HCT116 (cell line): Measurements from ENCODE around the gene C5orf24. TPM values are rescaled to one million over a fixed set of nuclear protein-coding genes. Genes with fewer than 3 reads are reported as not detected.
"Not testable (repeated sequence)": the region's sequence is repeated elsewhere in the genome, so short reads cannot be mapped to it uniquely, and the experiment has no call there.

Experiments used
- ATAC-seq: fragments of 200-7000 bp; cut with Tn5 transposase; 2 replicates; pipeline ENCODE4 v1.9.1; 2020; ENCODE audit warnings: mild to moderate bottlenecking, moderate library complexity
- BruUV-seq: library from RNA; stranded (reverse); fragments of 400-500 nt; replicated peaks from 2 replicates; lab custom pipeline; 2021; lab: Mats Ljungman, UMichigan
- CTCF ChIA-PET: fragments of 300-600 bp; sonication (Branson Sonifier 250); formaldehyde crosslinking; loops from one replicate; lab custom pipeline; 2021; ENCODE audit warnings: antibody characterized with exemption; lab: Charles Lee
- POLR2A ChIA-PET: fragments of 300-600, 350-600 bp; sonication (Branson Sonifier 250); formaldehyde crosslinking; loops from one replicate; lab custom pipeline; 2021; ENCODE audit warnings: antibody characterized with exemption; lab: Charles Lee
- RAD21 ChIA-PET, 2 experiments: fragments of 300-600 bp; sonication (Branson Sonifier 250); formaldehyde crosslinking; loops; one replicate each; lab custom pipeline; 2023; ENCODE audit warnings: low total read pairs in 2 of 2; ENCODE audit not compliant: uncharacterized antibody in 2 of 2, unreplicated experiment in 2 of 2, low non-redundant PET in 1 of 2; lab: Charles Lee
- DNase-seq: peaks from one replicate; pipeline ENCODE4 v3.0.0-alpha.2; 2010; ENCODE audit warnings: low read depth, low spot score
- H2AFZ ChIP-seq: fragments of 200-600 bp; shearing (Covaris generic), sonication (generic); 2 replicates; pipeline ENCODE4 v1.6.1; 2017; ENCODE audit warnings: low read depth, mixed run types, mixed read lengths, antibody characterized with exemption, low read length; ENCODE audit not compliant: poor library complexity, severe bottlenecking
- H3K27ac ChIP-seq: 2 replicates; pipeline ENCODE4 v1.5.1; 2012; ENCODE audit warnings: low read depth, low read length
- H3K27me3 ChIP-seq: fragments of 200-600 bp; sonication (generic); 2 replicates; pipeline ENCODE4 v1.6.1; 2016; ENCODE audit warnings: mixed run types, low read length, mixed read lengths; ENCODE audit not compliant: insufficient read depth
- H3K36me3 ChIP-seq, 2 experiments: fragments of 200-500 bp in 1 of 2; fragments of 200-600 bp in 1 of 2; sonication (Bioruptor generic) in 1 of 2; sonication (generic) in 1 of 2; 2 replicates each; pipeline versions ENCODE4 v1.5.1 to v1.6.1; 2014 to 2016; ENCODE audit warnings: low read length in 2 of 2, inconsistent platforms in 1 of 2, mixed read lengths in 1 of 2, mixed run types in 1 of 2; ENCODE audit not compliant: insufficient read depth in 2 of 2, control insufficient read depth in 1 of 2
- H3K4me1 ChIP-seq, 2 experiments: fragments of 200-600 bp in 1 of 2; sonication (generic) in 1 of 2; 2 replicates each; pipeline versions ENCODE4 v1.5.1 to v1.6.1; 2012 to 2017; ENCODE audit warnings: low read length in 2 of 2, inconsistent platforms in 1 of 2, mild to moderate bottlenecking in 1 of 2, mixed read lengths in 1 of 2, mixed run types in 1 of 2, moderate library complexity in 1 of 2; ENCODE audit not compliant: insufficient read depth in 2 of 2, control insufficient read depth in 1 of 2
- H3K4me2 ChIP-seq: fragments of 200-600 bp; sonication (generic); 2 replicates; pipeline ENCODE4 v1.6.1; 2017; ENCODE audit warnings: mixed run types, low read length, mixed read lengths
- H3K4me3 ChIP-seq, 2 experiments: fragments of 200-600 bp in 1 of 2; sonication (generic) in 1 of 2; replicated peaks in 1 of 2; 2 replicates each; pipeline ENCODE4 v1.5.1; 2011 to 2016; ENCODE audit warnings: low read length in 2 of 2, control low read depth in 1 of 2, low read depth in 1 of 2, mild to moderate bottlenecking in 1 of 2, mixed read lengths in 1 of 2, mixed run types in 1 of 2
- H3K79me2 ChIP-seq: fragments of 200-600 bp; sonication (generic); 2 replicates; pipeline ENCODE4 v1.6.1; 2017; ENCODE audit warnings: mild to moderate bottlenecking, mixed run types, low read length, moderate library complexity, mixed read lengths; ENCODE audit not compliant: insufficient read depth
- H3K9ac ChIP-seq: fragments of 200-600 bp; sonication (generic); 2 replicates; pipeline ENCODE4 v1.6.1; 2016; ENCODE audit warnings: low read length, mixed read lengths
- H3K9me2 ChIP-seq: fragments of 200-600 bp; sonication (generic), shearing (Covaris generic); 2 replicates; pipeline ENCODE4 v1.6.1; 2017; ENCODE audit warnings: mixed run types, mild to moderate bottlenecking, moderate library complexity; ENCODE audit not compliant: insufficient read depth
- H3K9me3 ChIP-seq, 2 experiments: fragments of 200-500 bp in 1 of 2; fragments of 200-600 bp in 1 of 2; sonication (Bioruptor generic) in 1 of 2; sonication (generic) in 1 of 2; 2 replicates each; pipeline ENCODE4 v1.6.1; 2014 to 2017; ENCODE audit warnings: low read length in 2 of 2, mixed read lengths in 2 of 2, inconsistent platforms in 1 of 2, low read depth in 1 of 2, mild to moderate bottlenecking in 1 of 2, mixed run types in 1 of 2, moderate library complexity in 1 of 2; ENCODE audit not compliant: control insufficient read depth in 1 of 2, insufficient read depth in 1 of 2
- H4K20me1 ChIP-seq: fragments of 200-600 bp; sonication (generic), shearing (Covaris generic); 2 replicates; pipeline ENCODE4 v1.6.1; 2017; ENCODE audit warnings: mixed run types, mild to moderate bottlenecking, moderate library complexity; ENCODE audit not compliant: insufficient read depth
- CEBPB ChIP-seq: IDR thresholded peaks from 2 replicates; pipeline ENCODE4 v1.6.1; 2012; ENCODE audit warnings: low read depth
- EZH2 ChIP-seq: fragments of 200-600 bp; sonication (generic); IDR thresholded peaks from 2 replicates; pipeline ENCODE4 v1.6.1; 2017; ENCODE audit warnings: antibody characterized with exemption, mixed run types
- FOSL1 ChIP-seq: IDR thresholded peaks from 2 replicates; pipeline ENCODE4 v1.6.1; 2012; ENCODE audit warnings: low read depth
- JUND ChIP-seq: IDR thresholded peaks from 2 replicates; pipeline ENCODE4 v1.6.1; 2012
- POLR2A ChIP-seq: IDR thresholded peaks from 2 replicates; pipeline ENCODE4 v1.7.0; 2011; ENCODE audit warnings: borderline replicate concordance; ENCODE audit not compliant: insufficient read depth, insufficient read length; ENCODE audit errors: extremely low read depth
- POLR2AphosphoS5 ChIP-seq: IDR thresholded peaks from 2 replicates; pipeline ENCODE4 v1.6.1; 2011; ENCODE audit warnings: mild to moderate bottlenecking, low read depth, low read length, moderate library complexity
- RAD21 ChIP-seq: IDR thresholded peaks from 2 replicates; pipeline ENCODE4 v1.6.1; 2012; ENCODE audit warnings: low read depth, mild to moderate bottlenecking
- intact Hi-C: fragments of 100-400 bp; cut with micrococcal nuclease; formaldehyde crosslinking; loops from 2 replicates; pipeline ENCODE4 v1.10.0; 2022
- total RNA-seq: library from RNA; stranded (reverse); gene quantifications from one replicate; pipeline ENCODE4 v1.2.1, GENCODE V29; 2021; ENCODE audit not compliant: unreplicated experiment
- TF ChIP-seq, protein P1 (sequence below), 3 experiments: fragments of 200-600 bp in 1 of 3; sonication (generic) in 1 of 3; IDR thresholded peaks in 2 of 3; conservative IDR thresholded peaks in 1 of 3; 2 replicates each; pipeline ENCODE4 v1.5.1; 2012 to 2017; ENCODE audit warnings: low read depth in 2 of 3, low read length in 2 of 3, antibody characterized with exemption in 1 of 3, borderline replicate concordance in 1 of 3, control low read depth in 1 of 3, mild to moderate bottlenecking in 1 of 3, mixed read lengths in 1 of 3, mixed run types in 1 of 3, moderate library complexity in 1 of 3; ENCODE audit not compliant: insufficient read depth in 1 of 3

Gene C5orf24
- total RNA-seq, 1 experiment from 2014 or later, result 46.9 TPM

- TF ChIP-seq FOSL1 (no peak), JUND (no peak), POLR2AphosphoS5 (no peak), POLR2A (no peak), RAD21 (no peak), CEBPB (no peak), EZH2 (no peak)
- TF ChIP-seq, protein P1, sequence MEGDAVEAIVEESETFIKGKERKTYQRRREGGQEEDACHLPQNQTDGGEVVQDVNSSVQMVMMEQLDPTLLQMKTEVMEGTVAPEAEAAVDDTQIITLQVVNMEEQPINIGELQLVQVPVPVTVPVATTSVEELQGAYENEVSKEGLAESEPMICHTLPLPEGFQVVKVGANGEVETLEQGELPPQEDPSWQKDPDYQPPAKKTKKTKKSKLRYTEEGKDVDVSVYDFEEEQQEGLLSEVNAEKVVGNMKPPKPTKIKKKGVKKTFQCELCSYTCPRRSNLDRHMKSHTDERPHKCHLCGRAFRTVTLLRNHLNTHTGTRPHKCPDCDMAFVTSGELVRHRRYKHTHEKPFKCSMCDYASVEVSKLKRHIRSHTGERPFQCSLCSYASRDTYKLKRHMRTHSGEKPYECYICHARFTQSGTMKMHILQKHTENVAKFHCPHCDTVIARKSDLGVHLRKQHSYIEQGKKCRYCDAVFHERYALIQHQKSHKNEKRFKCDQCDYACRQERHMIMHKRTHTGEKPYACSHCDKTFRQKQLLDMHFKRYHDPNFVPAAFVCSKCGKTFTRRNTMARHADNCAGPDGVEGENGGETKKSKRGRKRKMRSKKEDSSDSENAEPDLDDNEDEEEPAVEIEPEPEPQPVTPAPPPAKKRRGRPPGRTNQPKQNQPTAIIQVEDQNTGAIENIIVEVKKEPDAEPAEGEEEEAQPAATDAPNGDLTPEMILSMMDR (IDR thresholded peaks at IDR 0.05 in 2 of 3, conservative IDR thresholded peaks at IDR 0.05 in 1 of 3; ENCODE audit: borderline replicate concordance in 1 of 3, insufficient read depth in 1 of 3, low read depth in 2 of 3, low read length in 2 of 3), result no peak
- no peak overlapping the region for H2AFZ ChIP-seq
- H3K4me2 ChIP-seq, result no peak overlapping the region
- no TSS peak for BruUV-seq
- CTCF ChIA-PET, result no interaction called here
- no peak overlapping the region for H3K27ac ChIP-seq
- H3K9me3 ChIP-seq, result no peaks in the 10 kb centered on the region
- no peaks in the 10 kb centered on the region for H3K9me2 ChIP-seq
- H3K36me3 ChIP-seq, result no peaks in the 10 kb centered on the region
- DNase-seq (no peak), ATAC-seq (no peak)
- no peaks in the 10 kb centered on the region for H3K27me3 ChIP-seq
- H3K79me2 ChIP-seq, result peaks cover 6% of the 10 kb centered on the region
- H3K4me1 ChIP-seq, result peaks cover 0 to 7% of the 10 kb centered on the region in 2 experiments; a peak in 3 of 4 replicates
- H3K9ac ChIP-seq, result no peak overlapping the region
- POLR2A ChIA-PET, result no interaction called here
- intact Hi-C loops, result no loop called here
- RAD21 ChIA-PET, result no interaction called here
- H4K20me1 ChIP-seq, result no peaks in the 10 kb centered on the region
- no peak overlapping the region for H3K4me3 ChIP-seq
Measured at GRCh38 chr5:134879456-134879855, 33.7 kb downstream of the C5orf24 start.

DNA sequence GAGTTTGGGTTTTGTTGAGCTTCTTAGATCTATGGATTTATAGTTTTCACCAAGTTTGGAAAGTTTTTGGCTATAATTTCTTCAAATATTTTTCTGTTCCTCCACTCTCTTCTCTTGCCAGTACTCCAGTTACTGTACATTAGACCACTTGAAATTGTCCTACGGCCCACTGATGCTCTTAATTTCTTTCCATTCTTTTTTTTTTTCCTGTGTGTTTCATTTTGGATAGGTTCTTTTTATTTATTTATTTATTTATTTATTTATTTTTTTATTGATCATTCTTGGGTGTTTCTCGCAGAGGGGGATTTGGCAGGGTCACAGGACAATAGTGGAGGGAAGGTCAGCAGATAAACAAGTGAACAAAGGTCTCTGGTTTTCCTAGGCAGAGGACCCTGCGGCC is 35.2 kb downstream of the C5orf24 start:
- H3K9me2 ChIP-seq, DNase-seq, H3K4me3 ChIP-seq, H3K9me3 ChIP-seq, H3K4me2 ChIP-seq, H4K20me1 ChIP-seq, H3K27me3 ChIP-seq, H3K4me1 ChIP-seq, ATAC-seq, H3K79me2 ChIP-seq, intact Hi-C loops, H3K27ac ChIP-seq, H2AFZ ChIP-seq, H3K9ac ChIP-seq, BruUV-seq, H3K36me3 ChIP-seq, RAD21 ChIA-PET, CTCF ChIA-PET: not testable (repeated sequence)
- POLR2A ChIA-PET, result interaction anchor here (0.6 kb wide), 1 partner anchor 23 kb away, joined by 3 read pairs; no protein-coding TSS in a partner anchor

- H3K27ac ChIP-seq, H3K9me2 ChIP-seq, H3K9ac ChIP-seq, H3K79me2 ChIP-seq, CTCF ChIA-PET, RAD21 ChIA-PET, H3K4me1 ChIP-seq, H3K4me2 ChIP-seq, H4K20me1 ChIP-seq, intact Hi-C loops, BruUV-seq, ATAC-seq, H3K36me3 ChIP-seq, H2AFZ ChIP-seq, H3K27me3 ChIP-seq, H3K4me3 ChIP-seq, DNase-seq, H3K9me3 ChIP-seq, POLR2A ChIA-PET: not testable (repeated sequence)
Measured at GRCh38 chr5:134881711-134882110, 35.9 kb downstream of the C5orf24 start.
